Liver (tissue), 2 donors: ENCODE data around the gene RPTOR.

Experiments used
- TF ChIP-seq, protein P1 (sequence below): IDR thresholded peaks from 2 replicates; pipeline ENCODE4 v1.6.1; 2016; ENCODE audit warnings: antibody characterized with exemption
- TF ChIP-seq, protein P2 (sequence below): fragments of 150-350 bp; IDR thresholded peaks from 2 replicates; pipeline ENCODE4 v1.5.1; 2017; ENCODE audit warnings: improper control_type of control experiment, low read depth, low read length; ENCODE audit not compliant: missing input control
- donor health status: healthy.

DNA sequence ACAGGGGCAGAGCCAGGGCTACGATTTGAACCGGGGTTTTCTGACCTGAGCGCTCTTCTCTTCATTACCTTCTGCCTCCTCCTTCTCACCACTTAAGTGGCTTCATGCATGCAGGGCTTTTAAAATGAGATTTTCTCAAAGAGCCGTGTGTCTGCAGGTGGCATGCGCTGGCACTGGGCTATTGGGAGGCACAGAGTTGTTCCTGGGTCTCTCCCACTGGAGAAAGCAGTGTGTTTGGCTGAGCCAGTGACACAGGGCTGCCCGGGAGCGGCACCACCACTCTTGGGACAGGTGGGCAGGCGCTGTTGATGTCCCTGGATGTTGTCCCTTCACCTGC lies 228.2 kb downstream of the RPTOR start:
- TF ChIP-seq, protein P1, sequence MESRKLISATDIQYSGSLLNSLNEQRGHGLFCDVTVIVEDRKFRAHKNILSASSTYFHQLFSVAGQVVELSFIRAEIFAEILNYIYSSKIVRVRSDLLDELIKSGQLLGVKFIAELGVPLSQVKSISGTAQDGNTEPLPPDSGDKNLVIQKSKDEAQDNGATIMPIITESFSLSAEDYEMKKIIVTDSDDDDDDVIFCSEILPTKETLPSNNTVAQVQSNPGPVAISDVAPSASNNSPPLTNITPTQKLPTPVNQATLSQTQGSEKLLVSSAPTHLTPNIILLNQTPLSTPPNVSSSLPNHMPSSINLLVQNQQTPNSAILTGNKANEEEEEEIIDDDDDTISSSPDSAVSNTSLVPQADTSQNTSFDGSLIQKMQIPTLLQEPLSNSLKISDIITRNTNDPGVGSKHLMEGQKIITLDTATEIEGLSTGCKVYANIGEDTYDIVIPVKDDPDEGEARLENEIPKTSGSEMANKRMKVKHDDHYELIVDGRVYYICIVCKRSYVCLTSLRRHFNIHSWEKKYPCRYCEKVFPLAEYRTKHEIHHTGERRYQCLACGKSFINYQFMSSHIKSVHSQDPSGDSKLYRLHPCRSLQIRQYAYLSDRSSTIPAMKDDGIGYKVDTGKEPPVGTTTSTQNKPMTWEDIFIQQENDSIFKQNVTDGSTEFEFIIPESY: no peak
- TF ChIP-seq, protein P2, sequence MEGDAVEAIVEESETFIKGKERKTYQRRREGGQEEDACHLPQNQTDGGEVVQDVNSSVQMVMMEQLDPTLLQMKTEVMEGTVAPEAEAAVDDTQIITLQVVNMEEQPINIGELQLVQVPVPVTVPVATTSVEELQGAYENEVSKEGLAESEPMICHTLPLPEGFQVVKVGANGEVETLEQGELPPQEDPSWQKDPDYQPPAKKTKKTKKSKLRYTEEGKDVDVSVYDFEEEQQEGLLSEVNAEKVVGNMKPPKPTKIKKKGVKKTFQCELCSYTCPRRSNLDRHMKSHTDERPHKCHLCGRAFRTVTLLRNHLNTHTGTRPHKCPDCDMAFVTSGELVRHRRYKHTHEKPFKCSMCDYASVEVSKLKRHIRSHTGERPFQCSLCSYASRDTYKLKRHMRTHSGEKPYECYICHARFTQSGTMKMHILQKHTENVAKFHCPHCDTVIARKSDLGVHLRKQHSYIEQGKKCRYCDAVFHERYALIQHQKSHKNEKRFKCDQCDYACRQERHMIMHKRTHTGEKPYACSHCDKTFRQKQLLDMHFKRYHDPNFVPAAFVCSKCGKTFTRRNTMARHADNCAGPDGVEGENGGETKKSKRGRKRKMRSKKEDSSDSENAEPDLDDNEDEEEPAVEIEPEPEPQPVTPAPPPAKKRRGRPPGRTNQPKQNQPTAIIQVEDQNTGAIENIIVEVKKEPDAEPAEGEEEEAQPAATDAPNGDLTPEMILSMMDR: no peak
